ENCODE results near the gene THADA. TPM values are rescaled to one million over a fixed set of nuclear protein-coding genes. Genes with fewer than 3 reads are reported as not detected.

THADA gene
- total and polyA plus RNA-seq, 10 donors, result 14.2 to 51.3 (median 40.0) TPM

DNA sequence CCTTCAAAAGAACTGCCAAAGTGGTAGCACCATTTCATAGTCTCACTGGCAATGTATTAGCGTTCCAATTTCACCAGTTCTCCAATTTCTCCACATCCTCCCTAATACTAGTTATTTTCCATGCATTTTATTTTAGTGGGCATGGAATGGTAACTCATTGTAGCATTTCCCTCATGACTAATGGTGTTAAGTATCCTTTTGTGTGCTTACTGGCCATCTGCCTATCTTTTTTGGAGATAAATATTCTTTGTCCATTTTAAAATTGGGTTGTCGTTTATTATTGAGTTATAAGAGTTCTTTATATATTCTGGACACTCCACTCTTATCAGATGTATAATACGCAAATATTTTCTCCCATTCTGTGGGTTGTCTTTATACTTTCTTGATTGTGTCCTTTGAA, 107.1 kb downstream of the THADA start:
- Histone ChIP-seq H3K36me3 (peaks cover 0 to 13% (median 0%) of the 10 kb centered on the region in 6 donors), H3K27me3 (replicated peaks in 1 of 7) (no peaks in the 10 kb centered on the region), H3K27ac (no peak overlapping the region), H3K9me3 (no peaks in the 10 kb centered on the region), H3K4me1 (peaks cover 6 to 26% (median 10%) of the 10 kb centered on the region in 6 donors), H3K4me3 (no peak overlapping the region)
- intact Hi-C loops (cut with DNase I; ENCODE audit: low total_unique reads), result loop anchor here (5.0 to 10.0 kb wide), 4 partner anchors 56 to 546 kb away; no protein-coding TSS in a partner anchor
- no peak for DNase-seq
- WGBS, 5 donors, result 92 to 98% (median 93%) methylated on average over 3 of the region's 3 CpGs
- TF ChIP-seq POLR2A (IDR thresholded peaks at IDR 0.05) (no peak), POLR2AphosphoS5 (IDR thresholded peaks at IDR 0.05) (no peak)
- TF ChIP-seq, protein P1, sequence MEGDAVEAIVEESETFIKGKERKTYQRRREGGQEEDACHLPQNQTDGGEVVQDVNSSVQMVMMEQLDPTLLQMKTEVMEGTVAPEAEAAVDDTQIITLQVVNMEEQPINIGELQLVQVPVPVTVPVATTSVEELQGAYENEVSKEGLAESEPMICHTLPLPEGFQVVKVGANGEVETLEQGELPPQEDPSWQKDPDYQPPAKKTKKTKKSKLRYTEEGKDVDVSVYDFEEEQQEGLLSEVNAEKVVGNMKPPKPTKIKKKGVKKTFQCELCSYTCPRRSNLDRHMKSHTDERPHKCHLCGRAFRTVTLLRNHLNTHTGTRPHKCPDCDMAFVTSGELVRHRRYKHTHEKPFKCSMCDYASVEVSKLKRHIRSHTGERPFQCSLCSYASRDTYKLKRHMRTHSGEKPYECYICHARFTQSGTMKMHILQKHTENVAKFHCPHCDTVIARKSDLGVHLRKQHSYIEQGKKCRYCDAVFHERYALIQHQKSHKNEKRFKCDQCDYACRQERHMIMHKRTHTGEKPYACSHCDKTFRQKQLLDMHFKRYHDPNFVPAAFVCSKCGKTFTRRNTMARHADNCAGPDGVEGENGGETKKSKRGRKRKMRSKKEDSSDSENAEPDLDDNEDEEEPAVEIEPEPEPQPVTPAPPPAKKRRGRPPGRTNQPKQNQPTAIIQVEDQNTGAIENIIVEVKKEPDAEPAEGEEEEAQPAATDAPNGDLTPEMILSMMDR (IDR thresholded peaks at IDR 0.05 in 8 of 11, conservative IDR thresholded peaks at IDR 0.05 in 3 of 11), result no peak

- peak overlapping the region in 4 of 8 donors; percentile 41 to 62 (median 56) for H3K27ac ChIP-seq
- H3K36me3 ChIP-seq, result no peaks in the 10 kb centered on the region
- peak in 1 of 3 donors; percentile 55 for TF ChIP-seq POLR2AphosphoS5 (IDR thresholded peaks at IDR 0.05)
- TF ChIP-seq POLR2A (IDR thresholded peaks at IDR 0.05), result no peak
- intact Hi-C loops (cut with DNase I; ENCODE audit: low total_unique reads), result loop anchor here (5.0 to 10.0 kb wide), 4 partner anchors 58 to 544 kb away; no protein-coding TSS in a partner anchor
- peaks cover 12 to 47% (median 32%) of the 10 kb centered on the region in 6 donors for H3K4me1 ChIP-seq
- H3K27me3 ChIP-seq (replicated peaks in 1 of 7), result no peaks in the 10 kb centered on the region
- H3K4me3 ChIP-seq, result no peak overlapping the region
- no peaks in the 10 kb centered on the region for H3K9me3 ChIP-seq
- DNase-seq, result no peak
Measured at GRCh38 chr2:43486603-43487002, 109.2 kb downstream of the THADA start.

- DNase-seq, result no peak
- intact Hi-C loops (cut with DNase I; ENCODE audit: low total_unique reads), result loop anchor here (5.0 to 10.0 kb wide), 3 partner anchors 60 to 657 kb away; no protein-coding TSS in a partner anchor
Measured at GRCh38 chr2:43484323-43484930, 111.4 kb downstream of the THADA start.

DNA sequence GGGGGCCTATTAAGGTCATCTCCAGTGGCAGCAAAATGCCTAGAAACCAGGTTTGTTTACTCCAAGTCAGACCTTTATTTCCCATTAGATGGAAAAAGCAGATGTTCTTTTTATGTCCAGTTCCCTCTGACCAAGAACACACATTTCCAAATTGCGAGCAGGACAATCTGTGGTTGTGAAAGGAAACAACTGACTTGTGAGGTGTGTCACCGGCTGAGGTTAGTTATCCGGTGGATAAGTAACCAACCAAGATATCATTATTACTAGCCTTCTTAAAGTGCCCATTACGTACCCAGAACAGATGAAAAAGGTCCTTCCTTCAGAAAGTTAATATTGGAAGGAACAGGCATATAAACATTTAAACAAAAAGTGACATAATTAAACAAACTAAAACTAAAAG, 112.9 kb downstream of the THADA start:
- H3K27me3 ChIP-seq (replicated peaks in 1 of 7), result no peaks in the 10 kb centered on the region
- H3K36me3 ChIP-seq, result peaks cover 0 to 7% (median 0%) of the 10 kb centered on the region in 6 donors
- no peak overlapping the region for H3K4me3 ChIP-seq
- H3K27ac ChIP-seq, result peak overlapping the region; percentile 29 to 70 (median 56)
- H3K9me3 ChIP-seq, result no peaks in the 10 kb centered on the region
- H3K4me1 ChIP-seq, result peaks cover 13 to 57% (median 34%) of the 10 kb centered on the region in 6 donors
- WGBS, 5 donors, result 18 to 40% (median 30%) methylated on average over 4 of the region's 4 CpGs
- intact Hi-C loops (cut with DNase I; ENCODE audit: low total_unique reads), result loop anchor here (5.0 to 10.0 kb wide), 3 partner anchors 62 to 656 kb away; no protein-coding TSS in a partner anchor
- TF ChIP-seq POLR2AphosphoS5 (IDR thresholded peaks at IDR 0.05) (no peak), POLR2A (IDR thresholded peaks at IDR 0.05) (no peak)
- TF ChIP-seq, protein P1 (IDR thresholded peaks at IDR 0.05 in 8 of 11, conservative IDR thresholded peaks at IDR 0.05 in 3 of 11), result no peak
- DNase-seq, result no peak

More at GRCh38 chr2:43484323-43484930, 111.4 kb downstream of the THADA start:
- H3K4me3 ChIP-seq, result no peak overlapping the region
- peak overlapping the region in 5 of 8 donors; percentile 15 to 70 (median 53) for H3K27ac ChIP-seq
- no peaks in the 10 kb centered on the region for H3K27me3 ChIP-seq (replicated peaks in 1 of 7)
- peaks cover 0 to 7% (median 0%) of the 10 kb centered on the region in 6 donors for H3K36me3 ChIP-seq
- no peaks in the 10 kb centered on the region for H3K9me3 ChIP-seq
- TF ChIP-seq, protein P1 (IDR thresholded peaks at IDR 0.05 in 8 of 11, conservative IDR thresholded peaks at IDR 0.05 in 3 of 11), result peak; percentile 44 to 86 (median 70)
- no peak for TF ChIP-seq POLR2AphosphoS5 (IDR thresholded peaks at IDR 0.05)
- H3K4me1 ChIP-seq, result peaks cover 13 to 57% (median 34%) of the 10 kb centered on the region in 6 donors
